WTC11 (cell line): ENCODE results near the gene ULK4. TPM values are rescaled to one million over a fixed set of nuclear protein-coding genes. Genes with fewer than 3 reads are reported as not detected.
"Not testable (repeated sequence)": the region's sequence is repeated elsewhere in the genome, so short reads cannot be mapped to it uniquely, and the experiment has no call there.

Experiments
- ATAC-seq: fragments of 200-7000 bp; cut with Tn5 transposase; 2 replicates; pipeline ENCODE4 v1.10.0; 2021; ENCODE audit warnings: mild to moderate bottlenecking, moderate library complexity
- CTCF ChIA-PET: fragments of 300-600 bp; sonication (Branson Sonifier 250); formaldehyde crosslinking; loops from one replicate; lab custom pipeline; 2021; ENCODE audit warnings: antibody characterized with exemption; lab: Charles Lee
- POLR2A ChIA-PET: fragments of 350-600 bp; sonication (Branson Sonifier 250); formaldehyde crosslinking; loops from one replicate; lab custom pipeline; 2021; ENCODE audit warnings: antibody characterized with exemption; lab: Charles Lee
- DNase-seq: peaks from one replicate; pipeline ENCODE4 v3.0.0; 2021; ENCODE audit warnings: low spot score
- H3K27ac Mint-ChIP-seq: 2 replicates; pipeline ENCODE4 v1.8.0; 2021; ENCODE audit warnings: mixed read lengths
- H3K27me3 Mint-ChIP-seq: 2 replicates; pipeline ENCODE4 v1.8.0; 2021; ENCODE audit warnings: low read depth, mild to moderate bottlenecking, moderate library complexity, mixed read lengths
- H3K36me3 Mint-ChIP-seq: 2 replicates; pipeline ENCODE4 v1.8.0; 2021; ENCODE audit warnings: mixed read lengths
- H3K4me1 Mint-ChIP-seq: 2 replicates; pipeline ENCODE4 v1.8.0; 2022; ENCODE audit warnings: mixed read lengths
- H3K4me3 Mint-ChIP-seq: 2 replicates; pipeline ENCODE4 v1.8.0; 2021; ENCODE audit warnings: mild to moderate bottlenecking, moderate library complexity, mixed read lengths
- H3K9me3 Mint-ChIP-seq: 2 replicates; pipeline ENCODE4 v1.8.0; 2021; ENCODE audit warnings: mixed read lengths
- ESRRA ChIP-seq: sonication (generic); formaldehyde crosslinking; IDR thresholded peaks from 2 replicates; pipeline ENCODE4 v1.8.1; 2022; ENCODE audit warnings: mild to moderate bottlenecking, missing genetic modification reagents, borderline replicate concordance
- ETV6 ChIP-seq: sonication (generic); formaldehyde crosslinking; IDR thresholded peaks from 2 replicates; pipeline ENCODE4 v1.8.1; 2022; ENCODE audit warnings: mild to moderate bottlenecking, missing genetic modification reagents
- IRF2 ChIP-seq: sonication (generic); formaldehyde crosslinking; IDR thresholded peaks from 2 replicates; pipeline ENCODE4 v1.8.0; 2022; ENCODE audit warnings: low read depth, missing genetic modification reagents, borderline replicate concordance
- MXD4 ChIP-seq: fragments of 250-450 bp; sonication (Bioruptor Pico); IDR thresholded peaks from 2 replicates; pipeline ENCODE4 v1.8.0; 2021; ENCODE audit warnings: mild to moderate bottlenecking, moderate library complexity, borderline replicate concordance
- SMAD3 ChIP-seq: sonication (generic); formaldehyde crosslinking; IDR thresholded peaks from 2 replicates; pipeline ENCODE4 v1.8.0; 2022; ENCODE audit warnings: missing genetic modification reagents, mild to moderate bottlenecking, borderline replicate concordance
- ZNF317 ChIP-seq: sonication (generic); formaldehyde crosslinking; IDR thresholded peaks from 2 replicates; pipeline ENCODE4 v1.8.1; 2023; ENCODE audit warnings: low read depth, mild to moderate bottlenecking, moderate library complexity, missing genetic modification reagents, borderline replicate concordance
- total RNA-seq: library from RNA; stranded (reverse); gene quantifications from 3 replicates; pipeline ENCODE4 v1.2.3, GENCODE V29; 2021
- TF ChIP-seq, protein P1 (sequence below): sonication (generic); formaldehyde crosslinking; IDR thresholded peaks from 2 replicates; pipeline ENCODE4 v1.8.1; 2022; ENCODE audit warnings: low read depth, missing genetic modification reagents, borderline replicate concordance
- TF ChIP-seq, protein P2 (sequence below): sonication (generic); formaldehyde crosslinking; conservative IDR thresholded peaks from 2 replicates; pipeline ENCODE4 v1.8.1; 2022; ENCODE audit warnings: mild to moderate bottlenecking, missing genetic modification reagents
- TF ChIP-seq, protein P3 (sequence below): sonication (generic); formaldehyde crosslinking; IDR thresholded peaks from 2 replicates; pipeline ENCODE4 v1.8.1; 2023; ENCODE audit warnings: mild to moderate bottlenecking, missing genetic modification reagents, borderline replicate concordance
- TF ChIP-seq, protein P4 (sequence below): fragments of 250-450 bp; sonication (Bioruptor Pico); conservative IDR thresholded peaks from 2 replicates; pipeline ENCODE4 v1.9.0; 2021; ENCODE audit warnings: mild to moderate bottlenecking
- TF ChIP-seq, protein P5 (sequence below): fragments of 250-450 bp; sonication (Bioruptor Pico); IDR thresholded peaks from 2 replicates; pipeline ENCODE4 v1.9.0; 2021; ENCODE audit warnings: mild to moderate bottlenecking, borderline replicate concordance
- TF ChIP-seq, protein P6 (sequence below): sonication (generic); formaldehyde crosslinking; IDR thresholded peaks from 2 replicates; pipeline ENCODE4 v1.8.1; 2023; ENCODE audit warnings: mild to moderate bottlenecking, missing genetic modification reagents, moderate library complexity

Gene ULK4
- total RNA-seq, 1 experiment from 2014 or later: 9.2 TPM

DNA sequence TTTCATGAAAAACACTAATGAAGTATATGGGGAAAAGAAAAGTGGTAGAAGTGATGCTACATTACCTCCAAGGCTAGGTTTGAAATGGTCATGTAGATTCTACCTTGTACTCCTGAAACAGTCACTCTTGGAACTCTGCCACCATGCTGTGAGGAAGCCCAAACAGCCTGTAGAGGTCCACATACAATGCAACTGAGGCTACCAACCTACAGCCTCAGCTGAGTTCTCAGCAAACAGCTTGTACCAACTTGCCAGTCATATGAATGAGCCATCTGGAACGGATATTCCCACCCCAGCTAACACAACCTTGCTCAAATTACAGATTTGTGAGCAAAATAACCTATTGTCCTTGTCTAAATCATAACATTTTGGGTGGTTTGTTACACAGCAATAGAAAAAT lies 193.5 kb downstream of the ULK4 start:
- no peak for DNase-seq

DNA sequence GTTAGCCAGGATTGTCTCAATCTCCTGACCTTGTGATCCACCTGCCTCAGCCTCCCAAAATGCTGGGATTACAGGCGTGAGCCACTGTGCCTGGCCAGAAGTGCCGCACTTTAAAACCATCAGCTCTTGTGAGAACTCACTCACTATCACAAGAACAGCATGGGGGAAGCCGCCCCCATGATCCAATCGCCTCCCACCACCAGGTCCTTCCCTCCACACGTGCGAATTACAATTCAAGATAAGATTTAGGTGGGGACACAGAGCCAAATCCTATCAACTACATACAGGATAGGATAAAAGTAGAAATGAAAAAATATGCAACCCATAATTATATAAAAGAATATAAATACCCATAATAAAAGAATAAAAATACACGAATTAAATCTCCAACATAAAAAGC lies 199.0 kb downstream of the ULK4 start:
- POLR2A ChIA-PET, CTCF ChIA-PET, H3K27ac Mint-ChIP-seq, ATAC-seq, H3K36me3 Mint-ChIP-seq, H3K27me3 Mint-ChIP-seq, DNase-seq, H3K4me3 Mint-ChIP-seq, H3K4me1 Mint-ChIP-seq, H3K9me3 Mint-ChIP-seq: not testable (repeated sequence)

More for the DNA sequence above, 193.5 kb downstream of the ULK4 start:
- Mint-ChIP-seq H3K4me3 (no peak overlapping the region), H3K4me1 (no peaks in the 10 kb centered on the region)
- TF ChIP-seq ETV6 (CRISPR knock-in tag) (no peak), ESRRA (no peak), IRF2 (CRISPR knock-in tag) (no peak), ZNF317 (no peak), MXD4 (no peak), SMAD3 (CRISPR knock-in tag) (no peak)
- TF ChIP-seq, protein P1, sequence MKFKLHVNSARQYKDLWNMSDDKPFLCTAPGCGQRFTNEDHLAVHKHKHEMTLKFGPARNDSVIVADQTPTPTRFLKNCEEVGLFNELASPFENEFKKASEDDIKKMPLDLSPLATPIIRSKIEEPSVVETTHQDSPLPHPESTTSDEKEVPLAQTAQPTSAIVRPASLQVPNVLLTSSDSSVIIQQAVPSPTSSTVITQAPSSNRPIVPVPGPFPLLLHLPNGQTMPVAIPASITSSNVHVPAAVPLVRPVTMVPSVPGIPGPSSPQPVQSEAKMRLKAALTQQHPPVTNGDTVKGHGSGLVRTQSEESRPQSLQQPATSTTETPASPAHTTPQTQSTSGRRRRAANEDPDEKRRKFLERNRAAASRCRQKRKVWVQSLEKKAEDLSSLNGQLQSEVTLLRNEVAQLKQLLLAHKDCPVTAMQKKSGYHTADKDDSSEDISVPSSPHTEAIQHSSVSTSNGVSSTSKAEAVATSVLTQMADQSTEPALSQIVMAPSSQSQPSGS (CRISPR knock-in tag): no peak
- TF ChIP-seq, protein P2, sequence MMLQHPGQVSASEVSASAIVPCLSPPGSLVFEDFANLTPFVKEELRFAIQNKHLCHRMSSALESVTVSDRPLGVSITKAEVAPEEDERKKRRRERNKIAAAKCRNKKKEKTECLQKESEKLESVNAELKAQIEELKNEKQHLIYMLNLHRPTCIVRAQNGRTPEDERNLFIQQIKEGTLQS (CRISPR knock-in tag): no peak
- TF ChIP-seq, protein P3, sequence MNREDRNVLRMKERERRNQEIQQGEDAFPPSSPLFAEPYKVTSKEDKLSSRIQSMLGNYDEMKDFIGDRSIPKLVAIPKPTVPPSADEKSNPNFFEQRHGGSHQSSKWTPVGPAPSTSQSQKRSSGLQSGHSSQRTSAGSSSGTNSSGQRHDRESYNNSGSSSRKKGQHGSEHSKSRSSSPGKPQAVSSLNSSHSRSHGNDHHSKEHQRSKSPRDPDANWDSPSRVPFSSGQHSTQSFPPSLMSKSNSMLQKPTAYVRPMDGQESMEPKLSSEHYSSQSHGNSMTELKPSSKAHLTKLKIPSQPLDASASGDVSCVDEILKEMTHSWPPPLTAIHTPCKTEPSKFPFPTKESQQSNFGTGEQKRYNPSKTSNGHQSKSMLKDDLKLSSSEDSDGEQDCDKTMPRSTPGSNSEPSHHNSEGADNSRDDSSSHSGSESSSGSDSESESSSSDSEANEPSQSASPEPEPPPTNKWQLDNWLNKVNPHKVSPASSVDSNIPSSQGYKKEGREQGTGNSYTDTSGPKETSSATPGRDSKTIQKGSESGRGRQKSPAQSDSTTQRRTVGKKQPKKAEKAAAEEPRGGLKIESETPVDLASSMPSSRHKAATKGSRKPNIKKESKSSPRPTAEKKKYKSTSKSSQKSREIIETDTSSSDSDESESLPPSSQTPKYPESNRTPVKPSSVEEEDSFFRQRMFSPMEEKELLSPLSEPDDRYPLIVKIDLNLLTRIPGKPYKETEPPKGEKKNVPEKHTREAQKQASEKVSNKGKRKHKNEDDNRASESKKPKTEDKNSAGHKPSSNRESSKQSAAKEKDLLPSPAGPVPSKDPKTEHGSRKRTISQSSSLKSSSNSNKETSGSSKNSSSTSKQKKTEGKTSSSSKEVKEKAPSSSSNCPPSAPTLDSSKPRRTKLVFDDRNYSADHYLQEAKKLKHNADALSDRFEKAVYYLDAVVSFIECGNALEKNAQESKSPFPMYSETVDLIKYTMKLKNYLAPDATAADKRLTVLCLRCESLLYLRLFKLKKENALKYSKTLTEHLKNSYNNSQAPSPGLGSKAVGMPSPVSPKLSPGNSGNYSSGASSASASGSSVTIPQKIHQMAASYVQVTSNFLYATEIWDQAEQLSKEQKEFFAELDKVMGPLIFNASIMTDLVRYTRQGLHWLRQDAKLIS: no peak
- TF ChIP-seq, protein P4, sequence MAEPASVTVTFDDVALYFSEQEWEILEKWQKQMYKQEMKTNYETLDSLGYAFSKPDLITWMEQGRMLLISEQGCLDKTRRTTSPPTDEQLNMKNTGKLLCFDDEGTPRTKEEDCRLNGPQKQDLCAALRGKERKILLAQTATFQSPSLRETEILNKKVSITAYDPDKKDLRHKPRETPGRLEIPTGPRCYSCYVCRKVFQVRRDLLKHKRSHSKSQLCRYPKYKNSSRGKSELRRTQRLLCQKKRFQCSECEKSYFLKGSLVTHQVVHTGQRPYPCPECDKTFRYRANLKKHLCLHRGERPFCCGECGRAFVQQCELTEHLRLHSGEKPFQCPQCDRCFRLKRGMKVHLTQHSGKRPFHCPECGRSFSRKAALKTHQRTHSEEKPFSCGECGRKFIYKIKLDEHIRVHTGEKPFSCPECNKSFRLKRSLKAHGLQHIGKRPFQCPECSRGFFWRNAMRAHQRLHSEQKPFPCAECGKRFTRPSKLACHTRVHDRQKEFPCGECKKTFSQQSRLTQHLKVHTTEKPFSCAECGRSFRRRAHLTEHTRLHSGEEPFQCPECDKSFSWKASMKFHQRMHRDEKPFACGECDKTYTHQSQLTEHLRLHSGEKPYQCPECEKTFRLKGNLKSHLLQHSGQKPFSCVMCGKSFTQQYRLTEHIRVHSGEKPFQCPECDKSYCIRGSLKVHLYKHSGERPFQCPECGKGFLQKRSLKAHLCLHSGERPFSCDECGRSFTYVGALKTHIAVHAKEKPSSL (CRISPR knock-in tag): no peak
- TF ChIP-seq, protein P5, sequence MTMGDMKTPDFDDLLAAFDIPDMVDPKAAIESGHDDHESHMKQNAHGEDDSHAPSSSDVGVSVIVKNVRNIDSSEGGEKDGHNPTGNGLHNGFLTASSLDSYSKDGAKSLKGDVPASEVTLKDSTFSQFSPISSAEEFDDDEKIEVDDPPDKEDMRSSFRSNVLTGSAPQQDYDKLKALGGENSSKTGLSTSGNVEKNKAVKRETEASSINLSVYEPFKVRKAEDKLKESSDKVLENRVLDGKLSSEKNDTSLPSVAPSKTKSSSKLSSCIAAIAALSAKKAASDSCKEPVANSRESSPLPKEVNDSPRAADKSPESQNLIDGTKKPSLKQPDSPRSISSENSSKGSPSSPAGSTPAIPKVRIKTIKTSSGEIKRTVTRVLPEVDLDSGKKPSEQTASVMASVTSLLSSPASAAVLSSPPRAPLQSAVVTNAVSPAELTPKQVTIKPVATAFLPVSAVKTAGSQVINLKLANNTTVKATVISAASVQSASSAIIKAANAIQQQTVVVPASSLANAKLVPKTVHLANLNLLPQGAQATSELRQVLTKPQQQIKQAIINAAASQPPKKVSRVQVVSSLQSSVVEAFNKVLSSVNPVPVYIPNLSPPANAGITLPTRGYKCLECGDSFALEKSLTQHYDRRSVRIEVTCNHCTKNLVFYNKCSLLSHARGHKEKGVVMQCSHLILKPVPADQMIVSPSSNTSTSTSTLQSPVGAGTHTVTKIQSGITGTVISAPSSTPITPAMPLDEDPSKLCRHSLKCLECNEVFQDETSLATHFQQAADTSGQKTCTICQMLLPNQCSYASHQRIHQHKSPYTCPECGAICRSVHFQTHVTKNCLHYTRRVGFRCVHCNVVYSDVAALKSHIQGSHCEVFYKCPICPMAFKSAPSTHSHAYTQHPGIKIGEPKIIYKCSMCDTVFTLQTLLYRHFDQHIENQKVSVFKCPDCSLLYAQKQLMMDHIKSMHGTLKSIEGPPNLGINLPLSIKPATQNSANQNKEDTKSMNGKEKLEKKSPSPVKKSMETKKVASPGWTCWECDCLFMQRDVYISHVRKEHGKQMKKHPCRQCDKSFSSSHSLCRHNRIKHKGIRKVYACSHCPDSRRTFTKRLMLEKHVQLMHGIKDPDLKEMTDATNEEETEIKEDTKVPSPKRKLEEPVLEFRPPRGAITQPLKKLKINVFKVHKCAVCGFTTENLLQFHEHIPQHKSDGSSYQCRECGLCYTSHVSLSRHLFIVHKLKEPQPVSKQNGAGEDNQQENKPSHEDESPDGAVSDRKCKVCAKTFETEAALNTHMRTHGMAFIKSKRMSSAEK (CRISPR knock-in tag): no peak
- TF ChIP-seq, protein P6, sequence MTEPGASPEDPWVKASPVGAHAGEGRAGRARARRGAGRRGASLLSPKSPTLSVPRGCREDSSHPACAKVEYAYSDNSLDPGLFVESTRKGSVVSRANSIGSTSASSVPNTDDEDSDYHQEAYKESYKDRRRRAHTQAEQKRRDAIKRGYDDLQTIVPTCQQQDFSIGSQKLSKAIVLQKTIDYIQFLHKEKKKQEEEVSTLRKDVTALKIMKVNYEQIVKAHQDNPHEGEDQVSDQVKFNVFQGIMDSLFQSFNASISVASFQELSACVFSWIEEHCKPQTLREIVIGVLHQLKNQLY (CRISPR knock-in tag): no peak
- TF ChIP-seq, all 79 proteins: peak for 0
- H3K27ac Mint-ChIP-seq: no peak overlapping the region
- no peaks in the 10 kb centered on the region; the same call in 1 of the 2 replicates for H3K27me3 Mint-ChIP-seq
- H3K36me3 Mint-ChIP-seq: no peaks in the 10 kb centered on the region
- ChIA-PET CTCF (no interaction called here), POLR2A (no interaction called here)
- no peak for ATAC-seq
- no peaks in the 10 kb centered on the region for H3K9me3 Mint-ChIP-seq
